ENCODE measurements around the gene ST8SIA4. TPM values are rescaled to one million over a fixed set of nuclear protein-coding genes. Genes with fewer than 3 reads are reported as not detected.

The ST8SIA4 gene
- total and polyA plus RNA-seq, 12 donors = 0.70 to 12.9 (median 4.5) TPM

- DNase-seq = no peak
- Histone ChIP-seq H3K27me3 (no peaks in the 10 kb centered on the region), H3K36me3 (peaks cover 0 to 5% (median 0%) of the 10 kb centered on the region in 9 donors), H3K4me1 (peaks cover 0 to 56% (median 14%) of the 10 kb centered on the region in 9 donors), H3K4me3 (no peak overlapping the region), H3K9me3 (no peaks in the 10 kb centered on the region), H3K27ac (peak overlapping the region in 7 of 10 donors; percentile 7 to 65 (median 56))
- intact Hi-C loops (cut with DNase I) = loop anchor here in 3 of 10 donors (5.0 to 10.0 kb wide), 3 partner anchors 52 to 64 kb away; partner anchors contain the start of gene ST8SIA4 (in 2 of the 3)
- ATAC-seq = peak in 1 of 8 donors; percentile 29
- WGBS, 2 donors = 32 to 34% methylated on average over 1 of the region's 1 CpG
- TF ChIP-seq, protein P1, sequence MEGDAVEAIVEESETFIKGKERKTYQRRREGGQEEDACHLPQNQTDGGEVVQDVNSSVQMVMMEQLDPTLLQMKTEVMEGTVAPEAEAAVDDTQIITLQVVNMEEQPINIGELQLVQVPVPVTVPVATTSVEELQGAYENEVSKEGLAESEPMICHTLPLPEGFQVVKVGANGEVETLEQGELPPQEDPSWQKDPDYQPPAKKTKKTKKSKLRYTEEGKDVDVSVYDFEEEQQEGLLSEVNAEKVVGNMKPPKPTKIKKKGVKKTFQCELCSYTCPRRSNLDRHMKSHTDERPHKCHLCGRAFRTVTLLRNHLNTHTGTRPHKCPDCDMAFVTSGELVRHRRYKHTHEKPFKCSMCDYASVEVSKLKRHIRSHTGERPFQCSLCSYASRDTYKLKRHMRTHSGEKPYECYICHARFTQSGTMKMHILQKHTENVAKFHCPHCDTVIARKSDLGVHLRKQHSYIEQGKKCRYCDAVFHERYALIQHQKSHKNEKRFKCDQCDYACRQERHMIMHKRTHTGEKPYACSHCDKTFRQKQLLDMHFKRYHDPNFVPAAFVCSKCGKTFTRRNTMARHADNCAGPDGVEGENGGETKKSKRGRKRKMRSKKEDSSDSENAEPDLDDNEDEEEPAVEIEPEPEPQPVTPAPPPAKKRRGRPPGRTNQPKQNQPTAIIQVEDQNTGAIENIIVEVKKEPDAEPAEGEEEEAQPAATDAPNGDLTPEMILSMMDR (IDR thresholded peaks at IDR 0.05) = no peak
These were observed 62.3 kb downstream of the ST8SIA4 start for GRCh38 chr5:100840789-100841188.

- WGBS, 2 donors = 66 to 75% methylated on average over 2 of the region's 2 CpGs
- ATAC-seq (no peak), DNase-seq (no peak)
- no peaks in the 10 kb centered on the region for H3K9me3 ChIP-seq
- intact Hi-C loops (cut with DNase I) = loop anchor here in 3 of 10 donors (5.0 to 10.0 kb wide), 3 partner anchors 52 to 64 kb away; partner anchors contain the start of gene ST8SIA4 (in 2 of the 3)
- H3K4me1 ChIP-seq = peaks cover 0 to 56% (median 14%) of the 10 kb centered on the region in 9 donors
- H3K27me3 ChIP-seq = no peaks in the 10 kb centered on the region
- TF ChIP-seq, protein P1 (IDR thresholded peaks at IDR 0.05) = no peak
- H3K36me3 ChIP-seq = peaks cover 0 to 5% (median 0%) of the 10 kb centered on the region in 9 donors
- no peak overlapping the region for H3K4me3 ChIP-seq
- peak overlapping the region in 4 of 10 donors; percentile 2 to 65 (median 54) for H3K27ac ChIP-seq
These were observed 62.7 kb downstream of the ST8SIA4 start for GRCh38 chr5:100840370-100840769.

- Histone ChIP-seq H3K27me3 (no peaks in the 10 kb centered on the region), H3K4me1 (peaks cover 0 to 53% (median 14%) of the 10 kb centered on the region in 9 donors), H3K9me3 (no peaks in the 10 kb centered on the region), H3K27ac (no peak overlapping the region), H3K4me3 (no peak overlapping the region), H3K36me3 (no peaks in the 10 kb centered on the region)
- WGBS, 2 donors = 68 to 75% methylated on average over 2 of the region's 2 CpGs
- DNase-seq (no peak), ATAC-seq (no peak)
- intact Hi-C loops (cut with DNase I) = no loop called here
- TF ChIP-seq, protein P1 (IDR thresholded peaks at IDR 0.05) = no peak
These were observed 65.0 kb downstream of the ST8SIA4 start for GRCh38 chr5:100838048-100838473.

- no peaks in the 10 kb centered on the region for H3K27me3 ChIP-seq
- TF ChIP-seq, protein P1 (IDR thresholded peaks at IDR 0.05) = no peak
- H3K4me1 ChIP-seq = peaks cover 0 to 19% (median 0%) of the 10 kb centered on the region in 9 donors
- H3K9me3 ChIP-seq = no peaks in the 10 kb centered on the region
- intact Hi-C loops (cut with DNase I) = no loop called here
- H3K36me3 ChIP-seq = no peaks in the 10 kb centered on the region
- WGBS, 2 donors = 95 to 96% methylated on average over 2 of the region's 2 CpGs
- no peak overlapping the region for H3K4me3 ChIP-seq
- DNase-seq (no peak), ATAC-seq (no peak)
- no peak overlapping the region for H3K27ac ChIP-seq
These were observed 68.6 kb downstream of the ST8SIA4 start for GRCh38 chr5:100834519-100834918.
